Astrocyte (in vitro differentiated cells and primary cell): Measurements from ENCODE around the gene SMIM5.

ENCODE experiments used
- CTCF ChIP-seq: IDR thresholded peaks from 2 replicates; pipeline ENCODE4 v1.5.1; 2011; ENCODE audit warnings: low read depth, mild to moderate bottlenecking, inconsistent platforms, low read length, moderate library complexity; ENCODE audit not compliant: insufficient read depth
- EZH2 ChIP-seq: IDR thresholded peaks from 2 replicates; pipeline ENCODE4 v1.6.1; 2012; ENCODE audit warnings: mild to moderate bottlenecking, low read length, inconsistent platforms; ENCODE audit not compliant: insufficient read depth

GRCh38 chr17:75649687-75650086 is 16.5 kb downstream of the SMIM5 start:
- no peak for TF ChIP-seq CTCF
- no peak for TF ChIP-seq EZH2
